Ovary (tissue), 3 donors: ENCODE measurements around the gene FUT7.

ENCODE experiments used
- EP300 ChIP-seq: sonication (generic); formaldehyde crosslinking; IDR thresholded peaks from one replicate; pipeline ENCODE4 v1.6.1; 2017; ENCODE audit warnings: antibody characterized with exemption
- TF ChIP-seq, protein P1 (sequence below), 3 donors: fragments of 450-650 bp in 2 of 3; fragments of 200-600 bp in 1 of 3; IDR thresholded peaks; one replicate each; pipeline versions ENCODE4 v1.5.1 to v1.8.0; 2016 to 2022; ENCODE audit warnings: antibody characterized with exemption in 3 of 3, mild to moderate bottlenecking in 1 of 3
- donor health status: DM: no; HTN: no; CAD: no.

DNA sequence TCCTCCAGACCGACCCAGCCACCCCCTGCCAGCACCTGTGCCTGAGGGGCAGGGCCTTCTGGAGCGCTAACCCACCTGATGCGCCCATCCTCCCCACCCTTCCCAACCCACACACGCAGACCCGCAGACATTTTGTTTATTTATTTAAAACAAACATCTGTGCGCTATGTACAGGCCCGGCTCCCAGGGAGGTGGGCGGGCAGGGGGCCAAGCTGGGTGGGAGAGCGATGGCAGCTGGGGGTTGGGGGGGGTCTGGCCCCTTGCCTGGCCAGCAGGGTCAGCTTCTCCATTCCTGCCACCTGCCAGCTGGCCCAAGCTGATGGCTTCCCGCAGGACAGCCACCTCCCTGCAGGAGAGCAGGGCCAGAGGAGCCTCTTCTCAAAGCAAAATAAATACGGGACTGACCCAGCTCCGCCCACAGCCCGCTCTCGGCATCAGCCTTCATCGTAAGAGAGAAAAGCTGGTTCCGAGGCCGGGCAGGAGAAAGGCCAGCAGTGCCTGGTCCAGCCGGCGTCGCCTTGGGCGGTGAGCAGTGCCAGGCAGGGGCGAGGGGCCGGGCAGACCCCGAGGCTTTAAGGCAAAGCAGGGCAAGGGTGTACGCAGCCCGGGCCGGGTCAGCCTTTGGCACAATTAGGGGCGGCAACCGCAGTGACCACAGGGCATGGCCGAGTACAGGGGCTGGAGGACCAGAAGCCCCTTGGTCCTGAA is 24.6 kb downstream of the FUT7 start:
- no peak for TF ChIP-seq EP300
- TF ChIP-seq, protein P1, sequence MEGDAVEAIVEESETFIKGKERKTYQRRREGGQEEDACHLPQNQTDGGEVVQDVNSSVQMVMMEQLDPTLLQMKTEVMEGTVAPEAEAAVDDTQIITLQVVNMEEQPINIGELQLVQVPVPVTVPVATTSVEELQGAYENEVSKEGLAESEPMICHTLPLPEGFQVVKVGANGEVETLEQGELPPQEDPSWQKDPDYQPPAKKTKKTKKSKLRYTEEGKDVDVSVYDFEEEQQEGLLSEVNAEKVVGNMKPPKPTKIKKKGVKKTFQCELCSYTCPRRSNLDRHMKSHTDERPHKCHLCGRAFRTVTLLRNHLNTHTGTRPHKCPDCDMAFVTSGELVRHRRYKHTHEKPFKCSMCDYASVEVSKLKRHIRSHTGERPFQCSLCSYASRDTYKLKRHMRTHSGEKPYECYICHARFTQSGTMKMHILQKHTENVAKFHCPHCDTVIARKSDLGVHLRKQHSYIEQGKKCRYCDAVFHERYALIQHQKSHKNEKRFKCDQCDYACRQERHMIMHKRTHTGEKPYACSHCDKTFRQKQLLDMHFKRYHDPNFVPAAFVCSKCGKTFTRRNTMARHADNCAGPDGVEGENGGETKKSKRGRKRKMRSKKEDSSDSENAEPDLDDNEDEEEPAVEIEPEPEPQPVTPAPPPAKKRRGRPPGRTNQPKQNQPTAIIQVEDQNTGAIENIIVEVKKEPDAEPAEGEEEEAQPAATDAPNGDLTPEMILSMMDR (IDR thresholded peaks at IDR 0.05) = no peak
